ENCODE results near the gene DYRK1A.

DNA sequence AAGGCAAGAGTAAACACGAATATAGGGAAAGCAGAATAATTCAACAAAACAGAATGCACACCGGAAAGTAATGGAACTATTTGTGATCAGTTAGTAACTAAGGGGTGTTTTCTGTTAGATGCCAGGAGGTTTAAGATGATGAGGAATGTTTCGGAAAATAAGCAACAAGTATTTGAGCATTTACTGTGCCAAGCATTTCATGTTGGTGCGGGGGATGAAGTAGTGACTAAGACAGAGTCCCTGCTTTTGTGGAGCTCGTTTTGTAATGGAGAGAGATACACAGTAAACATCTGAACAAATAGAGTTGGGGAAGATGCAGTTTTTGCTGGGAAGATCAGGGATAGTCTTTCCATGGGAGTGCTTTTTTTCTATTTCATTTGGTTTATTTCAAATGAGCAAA, 78.7 kb downstream of the DYRK1A start:
- TF ChIP-seq ATF2 (tag by site-specific recombination; IDR thresholded peaks at IDR 0.05; ENCODE audit: low read depth) (no peak), CTCF (tag by site-specific recombination; IDR thresholded peaks at IDR 0.05) (no peak), TCF7L2 (IDR thresholded peaks at IDR 0.05; ENCODE audit: borderline replicate concordance, low read depth, low read length) (no peak), YY1 (tag by site-specific recombination; IDR thresholded peaks at IDR 0.05) (no peak), SP2 (tag by site-specific recombination; IDR thresholded peaks at IDR 0.05) (no peak), ZNF529 (tag by site-specific recombination; IDR thresholded peaks at IDR 0.05; ENCODE audit: insufficient replicate concordance) (no peak)

All from HEK293 (cell line).